HCT116 (cell line): ENCODE data around the gene CFAP300. TPM values are rescaled to one million over a fixed set of nuclear protein-coding genes. Genes with fewer than 3 reads are reported as not detected.
A peak's percentile ranks its signal among the peaks of the same experiment; 100 is the strongest.

Experiments
- ATAC-seq: fragments of 200-7000 bp; cut with Tn5 transposase; 2 replicates; pipeline ENCODE4 v1.9.1; 2020; ENCODE audit warnings: mild to moderate bottlenecking, moderate library complexity
- BruUV-seq: library from RNA; stranded (reverse); fragments of 400-500 nt; replicated peaks from 2 replicates; lab custom pipeline; 2021; lab: Mats Ljungman, UMichigan
- CTCF ChIA-PET: fragments of 300-600 bp; sonication (Branson Sonifier 250); formaldehyde crosslinking; loops from one replicate; lab custom pipeline; 2021; ENCODE audit warnings: antibody characterized with exemption; lab: Charles Lee
- POLR2A ChIA-PET: fragments of 300-600, 350-600 bp; sonication (Branson Sonifier 250); formaldehyde crosslinking; loops from one replicate; lab custom pipeline; 2021; ENCODE audit warnings: antibody characterized with exemption; lab: Charles Lee
- RAD21 ChIA-PET, 2 experiments: fragments of 300-600 bp; sonication (Branson Sonifier 250); formaldehyde crosslinking; loops; one replicate each; lab custom pipeline; 2023; ENCODE audit warnings: low total read pairs in 2 of 2; ENCODE audit not compliant: uncharacterized antibody in 2 of 2, unreplicated experiment in 2 of 2, low non-redundant PET in 1 of 2; lab: Charles Lee
- DNase-seq: peaks from one replicate; pipeline ENCODE4 v3.0.0-alpha.2; 2010; ENCODE audit warnings: low read depth, low spot score
- H2AFZ ChIP-seq: fragments of 200-600 bp; shearing (Covaris generic), sonication (generic); 2 replicates; pipeline ENCODE4 v1.6.1; 2017; ENCODE audit warnings: low read depth, mixed run types, mixed read lengths, antibody characterized with exemption, low read length; ENCODE audit not compliant: poor library complexity, severe bottlenecking
- H3K27ac ChIP-seq: 2 replicates; pipeline ENCODE4 v1.5.1; 2012; ENCODE audit warnings: low read depth, low read length
- H3K27me3 ChIP-seq: fragments of 200-600 bp; sonication (generic); 2 replicates; pipeline ENCODE4 v1.6.1; 2016; ENCODE audit warnings: mixed run types, low read length, mixed read lengths; ENCODE audit not compliant: insufficient read depth
- H3K36me3 ChIP-seq, 2 experiments: fragments of 200-500 bp in 1 of 2; fragments of 200-600 bp in 1 of 2; sonication (Bioruptor generic) in 1 of 2; sonication (generic) in 1 of 2; 2 replicates each; pipeline versions ENCODE4 v1.5.1 to v1.6.1; 2014 to 2016; ENCODE audit warnings: low read length in 2 of 2, inconsistent platforms in 1 of 2, mixed read lengths in 1 of 2, mixed run types in 1 of 2; ENCODE audit not compliant: insufficient read depth in 2 of 2, control insufficient read depth in 1 of 2
- H3K4me1 ChIP-seq, 2 experiments: fragments of 200-600 bp in 1 of 2; sonication (generic) in 1 of 2; 2 replicates each; pipeline versions ENCODE4 v1.5.1 to v1.6.1; 2012 to 2017; ENCODE audit warnings: low read length in 2 of 2, inconsistent platforms in 1 of 2, mild to moderate bottlenecking in 1 of 2, mixed read lengths in 1 of 2, mixed run types in 1 of 2, moderate library complexity in 1 of 2; ENCODE audit not compliant: insufficient read depth in 2 of 2, control insufficient read depth in 1 of 2
- H3K4me2 ChIP-seq: fragments of 200-600 bp; sonication (generic); 2 replicates; pipeline ENCODE4 v1.6.1; 2017; ENCODE audit warnings: mixed run types, low read length, mixed read lengths
- H3K4me3 ChIP-seq, 2 experiments: fragments of 200-600 bp in 1 of 2; sonication (generic) in 1 of 2; replicated peaks in 1 of 2; 2 replicates each; pipeline ENCODE4 v1.5.1; 2011 to 2016; ENCODE audit warnings: low read length in 2 of 2, control low read depth in 1 of 2, low read depth in 1 of 2, mild to moderate bottlenecking in 1 of 2, mixed read lengths in 1 of 2, mixed run types in 1 of 2
- H3K79me2 ChIP-seq: fragments of 200-600 bp; sonication (generic); 2 replicates; pipeline ENCODE4 v1.6.1; 2017; ENCODE audit warnings: mild to moderate bottlenecking, mixed run types, low read length, moderate library complexity, mixed read lengths; ENCODE audit not compliant: insufficient read depth
- H3K9ac ChIP-seq: fragments of 200-600 bp; sonication (generic); 2 replicates; pipeline ENCODE4 v1.6.1; 2016; ENCODE audit warnings: low read length, mixed read lengths
- H3K9me2 ChIP-seq: fragments of 200-600 bp; sonication (generic), shearing (Covaris generic); 2 replicates; pipeline ENCODE4 v1.6.1; 2017; ENCODE audit warnings: mixed run types, mild to moderate bottlenecking, moderate library complexity; ENCODE audit not compliant: insufficient read depth
- H3K9me3 ChIP-seq, 2 experiments: fragments of 200-500 bp in 1 of 2; fragments of 200-600 bp in 1 of 2; sonication (Bioruptor generic) in 1 of 2; sonication (generic) in 1 of 2; 2 replicates each; pipeline ENCODE4 v1.6.1; 2014 to 2017; ENCODE audit warnings: low read length in 2 of 2, mixed read lengths in 2 of 2, inconsistent platforms in 1 of 2, low read depth in 1 of 2, mild to moderate bottlenecking in 1 of 2, mixed run types in 1 of 2, moderate library complexity in 1 of 2; ENCODE audit not compliant: control insufficient read depth in 1 of 2, insufficient read depth in 1 of 2
- H4K20me1 ChIP-seq: fragments of 200-600 bp; sonication (generic), shearing (Covaris generic); 2 replicates; pipeline ENCODE4 v1.6.1; 2017; ENCODE audit warnings: mixed run types, mild to moderate bottlenecking, moderate library complexity; ENCODE audit not compliant: insufficient read depth
- CBX3 ChIP-seq: IDR thresholded peaks from 2 replicates; pipeline ENCODE4 v1.6.1; 2012; ENCODE audit warnings: low read depth
- CEBPB ChIP-seq: IDR thresholded peaks from 2 replicates; pipeline ENCODE4 v1.6.1; 2012; ENCODE audit warnings: low read depth
- CTCF ChIP-seq, 3 experiments: fragments of 200-600 bp in 1 of 3; sonication (generic) in 1 of 3; IDR thresholded peaks in 2 of 3; conservative IDR thresholded peaks in 1 of 3; 2 replicates each; pipeline ENCODE4 v1.5.1; 2012 to 2017; ENCODE audit warnings: low read depth in 2 of 3, low read length in 2 of 3, antibody characterized with exemption in 1 of 3, borderline replicate concordance in 1 of 3, control low read depth in 1 of 3, mild to moderate bottlenecking in 1 of 3, mixed read lengths in 1 of 3, mixed run types in 1 of 3, moderate library complexity in 1 of 3; ENCODE audit not compliant: insufficient read depth in 1 of 3
- FOSL1 ChIP-seq: IDR thresholded peaks from 2 replicates; pipeline ENCODE4 v1.6.1; 2012; ENCODE audit warnings: low read depth
- POLR2AphosphoS5 ChIP-seq: IDR thresholded peaks from 2 replicates; pipeline ENCODE4 v1.6.1; 2011; ENCODE audit warnings: mild to moderate bottlenecking, low read depth, low read length, moderate library complexity
- SRF ChIP-seq: IDR thresholded peaks from 2 replicates; pipeline ENCODE4 v1.6.1; 2012; ENCODE audit warnings: low read depth
- TCF7L2 ChIP-seq: IDR thresholded peaks from 2 replicates; pipeline ENCODE4 v1.7.0; 2011; ENCODE audit warnings: borderline replicate concordance, inconsistent platforms; ENCODE audit not compliant: insufficient read depth, insufficient read length; ENCODE audit errors: extremely low read depth
- YY1 ChIP-seq: IDR thresholded peaks from 2 replicates; pipeline ENCODE4 v1.6.1; 2011; ENCODE audit warnings: low read length, low read depth, moderate library complexity, mild to moderate bottlenecking; ENCODE audit not compliant: insufficient replicate concordance; ENCODE audit errors: extremely low read depth
- ZFX ChIP-seq: fragments of 450-650 bp; IDR thresholded peaks from 2 replicates; pipeline ENCODE4 v1.6.1; 2017
- intact Hi-C: fragments of 100-400 bp; cut with micrococcal nuclease; formaldehyde crosslinking; loops from 2 replicates; pipeline ENCODE4 v1.10.0; 2022
- total RNA-seq: library from RNA; stranded (reverse); gene quantifications from one replicate; pipeline ENCODE4 v1.2.1, GENCODE V29; 2021; ENCODE audit not compliant: unreplicated experiment
- TF ChIP-seq, protein P1 (sequence below): IDR thresholded peaks from 2 replicates; pipeline ENCODE4 v1.6.1; 2012

CFAP300 gene
- total RNA-seq, 1 experiment from 2014 or later, result not detected

DNA sequence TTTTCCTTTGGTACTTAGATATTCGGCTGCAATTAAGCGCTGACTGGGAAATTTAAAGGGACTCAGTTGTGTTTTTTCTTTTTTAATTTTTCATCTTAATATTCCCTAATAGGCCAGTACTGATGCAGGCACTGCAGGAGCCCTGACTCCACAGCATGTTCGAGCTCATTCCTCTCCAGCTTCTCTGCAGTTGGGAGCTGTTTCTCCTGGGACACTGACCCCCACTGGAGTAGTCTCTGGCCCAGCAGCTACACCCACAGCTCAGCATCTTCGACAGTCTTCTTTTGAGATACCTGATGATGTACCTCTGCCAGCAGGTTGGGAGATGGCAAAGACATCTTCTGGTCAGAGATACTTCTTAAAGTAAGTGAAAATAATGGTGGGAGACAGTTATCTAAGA, 66.8 kb downstream of the CFAP300 start:
- TF ChIP-seq TCF7L2, result no peak
- TF ChIP-seq POLR2AphosphoS5, result no peak
- no peak for TF ChIP-seq CEBPB
- no peak for TF ChIP-seq FOSL1
- TF ChIP-seq SRF, result no peak
- TF ChIP-seq YY1, result no peak
- TF ChIP-seq, protein P1, sequence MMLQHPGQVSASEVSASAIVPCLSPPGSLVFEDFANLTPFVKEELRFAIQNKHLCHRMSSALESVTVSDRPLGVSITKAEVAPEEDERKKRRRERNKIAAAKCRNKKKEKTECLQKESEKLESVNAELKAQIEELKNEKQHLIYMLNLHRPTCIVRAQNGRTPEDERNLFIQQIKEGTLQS, result no peak
- no TSS peak for BruUV-seq
- ATAC-seq (no peak), DNase-seq (no peak)
- ChIA-PET CTCF (no interaction called here), POLR2A (no interaction called here), RAD21 (no interaction called here)
- Histone ChIP-seq H3K4me2 (peak overlapping the region; percentile 32), H3K27ac (no peak overlapping the region), H3K9me3 (no peaks in the 10 kb centered on the region), H3K27me3 (no peaks in the 10 kb centered on the region), H4K20me1 (no peaks in the 10 kb centered on the region), H2AFZ (no peak overlapping the region), H3K4me3 (no peak overlapping the region), H3K4me1 (peaks cover 61 to 75% of the 10 kb centered on the region in 2 experiments), H3K36me3 (peaks cover 0 to 16% of the 10 kb centered on the region in 2 experiments; a peak in 1 of 4 replicates), H3K9ac (no peak overlapping the region), H3K9me2 (no peaks in the 10 kb centered on the region), H3K79me2 (peaks cover 78% of the 10 kb centered on the region)
- intact Hi-C loops, result loop anchor here (5.0 kb wide), 3 partner anchors 58 to 153 kb away; no protein-coding TSS in a partner anchor

DNA sequence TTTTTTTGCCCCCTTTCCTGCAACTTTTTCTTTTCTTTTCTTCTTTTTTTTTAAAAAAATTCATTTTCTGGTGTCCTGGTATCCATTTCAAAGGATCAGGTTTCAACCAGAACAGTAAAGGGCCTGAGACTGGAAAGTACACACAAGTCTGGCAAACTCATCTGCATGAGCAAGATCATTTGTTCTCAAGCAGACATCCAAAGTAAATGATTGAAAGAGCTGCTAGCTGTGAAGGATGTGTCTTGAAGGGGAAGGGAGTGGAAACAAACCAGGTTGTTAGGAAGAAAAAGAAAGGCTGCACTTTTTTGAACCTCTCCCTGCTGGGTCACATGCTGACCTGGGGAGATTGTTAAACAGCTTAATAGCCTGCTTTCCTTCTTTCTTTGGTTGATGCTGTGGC, 68.3 kb downstream of the CFAP300 start:
- DNase-seq (no peak), ATAC-seq (no peak)
- CTCF ChIA-PET, result no interaction called here
- H3K4me1 ChIP-seq, result peaks cover 70 to 83% of the 10 kb centered on the region in 2 experiments
- RAD21 ChIA-PET, result no interaction called here
- no peaks in the 10 kb centered on the region for H3K9me3 ChIP-seq
- intact Hi-C loops, result no loop called here
- H3K4me3 ChIP-seq, result no peak overlapping the region
- H3K9me2 ChIP-seq, result no peaks in the 10 kb centered on the region
- no peaks in the 10 kb centered on the region for H3K27me3 ChIP-seq
- POLR2A ChIA-PET, result no interaction called here
- peak overlapping the region; percentile 25; the same call in 1 of the 2 replicates for H3K27ac ChIP-seq
- peaks cover 84% of the 10 kb centered on the region for H3K79me2 ChIP-seq
- H3K36me3 ChIP-seq, result peaks cover 0 to 16% of the 10 kb centered on the region in 2 experiments; a peak in 1 of 4 replicates
- peak overlapping the region; percentile 36 for H3K4me2 ChIP-seq
- 0 out of 2 replicates have a peak overlapping the region, but pooled peaks have one; percentile 10 for H3K9ac ChIP-seq
- no peaks in the 10 kb centered on the region for H4K20me1 ChIP-seq
- TF ChIP-seq CTCF (IDR thresholded peaks at IDR 0.05 in 2 of 3, conservative IDR thresholded peaks at IDR 0.05 in 1 of 3; ENCODE audit: borderline replicate concordance in 1 of 3, insufficient read depth in 1 of 3, low read depth in 2 of 3, low read length in 2 of 3), result no peak
- TF ChIP-seq ZFX, result no peak
- TF ChIP-seq CBX3, result no peak
- no peak overlapping the region for H2AFZ ChIP-seq
- BruUV-seq, result no TSS peak
